Measurements from ENCODE around the gene SDC4. TPM values are rescaled to one million over a fixed set of nuclear protein-coding genes. Genes with fewer than 3 reads are reported as not detected.

Gene SDC4
- total RNA-seq, 2 experiments from 2014 or later: 21.1 to 22.0 TPM

GRCh38 chr20:45282700-45283550, 65.3 kb downstream of the SDC4 start:
- no peak overlapping the region for H3K4me3 Mint-ChIP-seq
- ChIA-PET POLR2A (no interaction called here), CTCF (interaction anchor here (1.0 to 5.7 kb wide), 3 partner anchors 10 to 186 kb away, joined by 3 to 44 read pairs (median 5); no protein-coding TSS in a partner anchor)
- H3K27me3 Mint-ChIP-seq: peaks cover 10% of the 10 kb centered on the region
- intact Hi-C loops (cut with micrococcal nuclease): no loop called here
- H3K9me3 Mint-ChIP-seq: no peaks in the 10 kb centered on the region
- DNase-seq (no peak), ATAC-seq (no peak)
- no peaks in the 10 kb centered on the region for H3K36me3 Mint-ChIP-seq (ENCODE audit: low read depth)
- no peaks in the 10 kb centered on the region for H3K4me1 Mint-ChIP-seq (ENCODE audit: low read depth)
- no peak overlapping the region for H3K27ac Mint-ChIP-seq
- TF ChIP-seq CTCF (IDR thresholded peaks at IDR 0.05): no peak

GRCh38 chr20:45279992-45280391, 68.2 kb downstream of the SDC4 start:
- ATAC-seq (no peak), DNase-seq (no peak)
- no peaks in the 10 kb centered on the region for H3K36me3 Mint-ChIP-seq (ENCODE audit: low read depth)
- ChIA-PET CTCF (interaction anchor here (1.0 to 5.7 kb wide), 2 partner anchors 13 to 141 kb away, joined by 3 to 44 read pairs; no protein-coding TSS in a partner anchor), POLR2A (no interaction called here)
- TF ChIP-seq CTCF (IDR thresholded peaks at IDR 0.05): no peak
- intact Hi-C loops (cut with micrococcal nuclease): no loop called here
- no peaks in the 10 kb centered on the region for H3K4me1 Mint-ChIP-seq (ENCODE audit: low read depth)
- no peak overlapping the region for H3K4me3 Mint-ChIP-seq
- no peak overlapping the region for H3K27ac Mint-ChIP-seq
- H3K27me3 Mint-ChIP-seq: peaks cover 27% of the 10 kb centered on the region
- H3K9me3 Mint-ChIP-seq: no peaks in the 10 kb centered on the region

GRCh38 chr20:45275338-45275737, 72.9 kb downstream of the SDC4 start:
- Mint-ChIP-seq H3K36me3 (ENCODE audit: low read depth) (no peaks in the 10 kb centered on the region), H3K27ac (no peak overlapping the region), H3K4me3 (no peak overlapping the region), H3K4me1 (ENCODE audit: low read depth) (no peaks in the 10 kb centered on the region), H3K27me3 (peaks cover 44% of the 10 kb centered on the region), H3K9me3 (no peaks in the 10 kb centered on the region)
- TF ChIP-seq CTCF (IDR thresholded peaks at IDR 0.05): no peak
- ATAC-seq (no peak), DNase-seq (no peak)
- ChIA-PET CTCF (interaction anchor here (0.8 to 1.1 kb wide), 2 partner anchors 15 to 18 kb away, joined by 3 read pairs; no protein-coding TSS in a partner anchor), POLR2A (no interaction called here)
- intact Hi-C loops (cut with micrococcal nuclease): no loop called here

Other genes starting within 250 kb of the SDC4 start
- under 1 TPM; 0.38 to 0.54 TPM for gene KCNS1, start 247.3 kb downstream of the SDC4 start, total RNA-seq
- not detected for gene WFDC5, start 233.2 kb downstream of the SDC4 start, total RNA-seq
- not detected for gene WFDC12, start 224.0 kb downstream of the SDC4 start, total RNA-seq
- gene PI3, start 173.5 kb downstream of the SDC4 start, total RNA-seq: not detected
- not detected for gene SEMG1, start 141.4 kb downstream of the SDC4 start, total RNA-seq
- gene SEMG2, start 127.1 kb downstream of the SDC4 start, total RNA-seq: not detected
- not detected for gene SLPI, start 93.9 kb downstream of the SDC4 start, total RNA-seq
- not detected for gene RBPJL, start 41.6 kb downstream of the SDC4 start, total RNA-seq
- gene MATN4, start 40.1 kb downstream of the SDC4 start, total RNA-seq: 1 to 10 TPM in 1 of 2 experiments, under 1 TPM in 1; 0.74 to 1.2 TPM
- 10 to 100 TPM; 19.6 to 20.7 TPM for gene SYS1, start 14.7 kb upstream of the SDC4 start, total RNA-seq
- under 1 TPM in 1 of 2 experiments, not detected in 1; 0.29 TPM for gene TP53TG5, start 29.9 kb upstream of the SDC4 start, total RNA-seq
- gene DBNDD2, start 59.9 kb upstream of the SDC4 start, total RNA-seq: 10 to 100 TPM; 13.8 to 15.5 TPM
- 10 to 100 TPM; 43.7 to 47.7 TPM for gene PIGT, start 67.7 kb upstream of the SDC4 start, total RNA-seq
- gene WFDC2, start 121.3 kb upstream of the SDC4 start, total RNA-seq: 1 to 10 TPM; 1.3 TPM
- gene SPINT3, start 167.2 kb upstream of the SDC4 start, total RNA-seq: not detected
- not detected for gene WFDC6, start 191.1 kb upstream of the SDC4 start, total RNA-seq
- not detected for gene EPPIN, start 199.0 kb upstream of the SDC4 start, total RNA-seq
- gene WFDC8, start 230.9 kb upstream of the SDC4 start, total RNA-seq: not detected

Measured in activated CD8-positive, alpha-beta T cell treated with anti-CD3 and anti-CD28 coated beads for 36 hours (primary cell).